HG02884 (cell line): Measurements from ENCODE around the gene CENPE.

ENCODE experiments used
- ATAC-seq: cut with Tn5 transposase; IDR thresholded peaks from one replicate; pipeline ENCODE4 v1.9.1; 2021; ENCODE audit warnings: mild to moderate bottlenecking, moderate library complexity; ENCODE audit not compliant: unreplicated experiment

CENPE gene

DNA sequence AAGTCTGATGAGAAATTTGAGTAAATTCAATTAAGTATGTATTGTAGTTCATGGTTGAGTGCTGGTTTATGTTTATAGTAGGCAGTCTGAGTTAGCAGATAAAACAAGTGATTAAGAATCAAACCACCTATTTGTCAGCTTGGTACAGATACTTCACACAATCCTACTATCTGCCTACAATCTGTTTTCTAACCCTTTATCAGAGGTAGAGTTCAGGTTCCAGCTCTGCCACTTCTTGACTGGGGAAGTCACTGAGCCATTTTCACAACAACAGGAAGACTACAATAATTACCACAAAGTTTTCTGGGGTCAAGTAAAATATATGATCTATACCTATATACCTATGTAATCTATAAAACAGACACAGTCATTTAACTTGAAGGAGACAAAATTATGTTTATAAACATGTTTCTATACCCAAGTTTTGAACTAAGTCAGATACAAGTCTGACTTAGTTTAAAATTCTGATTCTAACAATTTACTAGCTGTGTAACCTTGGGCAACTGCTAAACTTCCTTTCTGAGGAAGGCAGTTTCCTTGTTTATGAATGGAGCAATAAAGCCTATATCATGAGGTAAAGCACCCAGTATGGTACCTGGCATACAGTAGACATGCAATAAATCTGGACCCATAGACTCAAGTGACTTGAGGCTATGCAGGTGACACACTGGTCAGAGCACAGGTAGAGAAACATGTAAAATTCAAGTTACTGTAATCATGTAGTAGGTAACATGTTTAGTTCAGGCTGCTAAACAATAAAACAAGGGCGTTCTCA is 61.3 kb downstream of the CENPE start:
- no peak for ATAC-seq

DNA sequence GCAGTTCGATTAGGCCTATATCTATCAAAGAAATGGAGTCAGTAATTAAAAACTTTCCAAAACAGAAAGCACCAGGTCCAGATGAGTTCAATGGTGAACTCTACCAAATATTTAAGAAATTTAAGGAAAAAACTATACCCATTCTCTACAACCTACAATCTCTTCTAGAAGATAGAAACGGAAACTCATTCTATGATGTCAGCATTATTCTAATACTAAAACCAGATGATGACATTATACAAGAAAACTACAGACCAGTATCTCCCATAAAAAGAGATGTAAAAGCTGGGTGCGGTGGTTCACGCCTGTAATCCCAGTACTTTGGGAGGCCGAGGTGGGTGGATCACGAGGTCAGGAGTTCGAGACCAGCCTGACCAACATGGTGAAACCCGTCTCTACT is 69.0 kb downstream of the CENPE start:
- ATAC-seq, result no peak

DNA sequence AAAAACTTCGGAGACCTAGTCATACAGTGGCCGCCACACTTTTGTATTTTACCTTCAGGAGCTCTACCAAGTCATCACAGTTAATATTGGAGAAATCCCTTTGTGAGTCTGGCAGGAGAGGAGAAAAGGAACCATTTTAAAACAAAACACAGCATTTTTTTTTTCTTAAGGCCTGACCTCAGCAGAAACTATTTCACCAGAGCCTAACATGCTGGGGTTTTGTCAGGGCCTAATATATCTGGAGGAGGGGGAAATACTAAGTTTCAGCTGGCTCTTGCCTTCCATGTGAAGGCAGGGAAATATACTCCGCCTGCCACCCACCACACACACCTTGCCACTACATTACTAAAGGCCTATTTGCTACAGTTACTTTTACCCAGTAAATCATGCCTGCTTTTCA is 72.0 kb downstream of the CENPE start:
- no peak for ATAC-seq

DNA sequence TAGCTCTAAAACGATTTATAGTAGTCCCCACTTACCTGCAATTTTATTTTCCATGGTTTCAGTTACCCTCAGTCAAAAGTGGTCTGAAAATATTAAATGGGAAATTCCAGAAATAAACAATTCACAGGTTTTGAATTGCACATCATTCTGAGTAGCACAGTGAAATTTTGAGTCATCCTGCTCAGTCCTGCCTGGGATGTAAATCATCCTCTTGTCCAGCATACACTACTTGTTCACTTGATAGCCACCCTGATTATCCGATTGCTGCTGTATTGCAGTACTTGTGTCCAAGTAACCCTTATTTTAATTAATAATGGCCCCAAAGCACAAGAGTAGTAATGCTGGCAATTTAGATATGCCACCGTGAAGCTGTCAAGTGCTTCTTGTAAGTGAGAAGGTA is 75.0 kb downstream of the CENPE start:
- no peak for ATAC-seq

DNA sequence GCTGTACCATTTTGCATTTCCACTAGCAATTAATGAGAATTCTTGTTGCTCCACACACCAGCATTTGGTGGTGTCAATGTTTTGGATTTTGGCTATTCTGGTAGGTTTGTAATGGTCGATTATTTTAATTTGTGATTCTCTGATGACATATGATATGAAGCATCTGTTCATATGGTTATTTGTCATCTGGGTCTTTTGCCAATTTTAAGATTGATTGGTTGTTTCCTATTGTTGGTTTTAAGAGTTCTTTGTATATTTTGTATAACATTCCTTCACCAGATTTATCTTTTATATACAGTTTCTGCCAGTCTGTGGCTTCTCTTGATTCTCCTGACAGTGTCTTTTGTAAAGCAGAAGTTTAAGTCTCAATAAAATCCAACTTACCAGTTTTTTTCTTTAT is 80.0 kb downstream of the CENPE start:
- ATAC-seq, result no peak

DNA sequence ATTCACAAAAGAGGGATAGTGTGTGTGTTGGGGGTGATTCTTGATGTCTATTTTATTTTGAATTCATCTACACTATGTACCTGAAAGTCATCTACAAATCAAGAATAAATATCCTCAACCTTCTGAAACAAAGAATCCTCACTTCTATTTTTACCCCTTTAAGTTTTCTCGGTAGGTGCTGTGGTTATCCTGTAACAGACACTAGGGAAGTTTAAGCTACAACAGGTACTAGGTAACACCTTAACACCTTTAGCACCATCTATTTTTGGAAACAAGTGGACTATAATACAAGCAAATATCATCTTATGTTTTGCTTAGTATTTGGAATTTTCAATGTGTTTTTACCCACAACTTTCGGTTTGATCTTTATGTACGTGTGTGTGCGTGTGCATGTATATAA is 86.5 kb downstream of the CENPE start:
- no peak for ATAC-seq

DNA sequence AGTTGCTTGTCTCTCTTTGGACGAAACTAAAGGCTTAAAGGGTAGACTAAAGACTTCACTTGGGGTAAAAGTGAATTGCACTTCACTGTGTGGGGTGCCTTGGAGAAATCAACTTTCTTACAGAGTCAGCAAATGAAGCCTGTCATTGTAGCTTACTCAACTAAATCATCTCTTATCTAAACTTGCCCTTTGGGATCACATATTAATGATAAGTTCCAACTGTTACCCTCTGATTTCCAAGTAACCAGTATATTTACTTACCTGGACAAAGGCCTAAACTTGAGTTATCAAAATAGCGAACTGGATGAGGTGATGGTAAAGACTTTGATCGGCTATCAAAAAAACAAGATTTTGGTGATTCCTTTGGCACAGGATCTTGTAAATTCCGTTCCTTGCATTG is 89.6 kb downstream of the CENPE start:
- no peak for ATAC-seq

DNA sequence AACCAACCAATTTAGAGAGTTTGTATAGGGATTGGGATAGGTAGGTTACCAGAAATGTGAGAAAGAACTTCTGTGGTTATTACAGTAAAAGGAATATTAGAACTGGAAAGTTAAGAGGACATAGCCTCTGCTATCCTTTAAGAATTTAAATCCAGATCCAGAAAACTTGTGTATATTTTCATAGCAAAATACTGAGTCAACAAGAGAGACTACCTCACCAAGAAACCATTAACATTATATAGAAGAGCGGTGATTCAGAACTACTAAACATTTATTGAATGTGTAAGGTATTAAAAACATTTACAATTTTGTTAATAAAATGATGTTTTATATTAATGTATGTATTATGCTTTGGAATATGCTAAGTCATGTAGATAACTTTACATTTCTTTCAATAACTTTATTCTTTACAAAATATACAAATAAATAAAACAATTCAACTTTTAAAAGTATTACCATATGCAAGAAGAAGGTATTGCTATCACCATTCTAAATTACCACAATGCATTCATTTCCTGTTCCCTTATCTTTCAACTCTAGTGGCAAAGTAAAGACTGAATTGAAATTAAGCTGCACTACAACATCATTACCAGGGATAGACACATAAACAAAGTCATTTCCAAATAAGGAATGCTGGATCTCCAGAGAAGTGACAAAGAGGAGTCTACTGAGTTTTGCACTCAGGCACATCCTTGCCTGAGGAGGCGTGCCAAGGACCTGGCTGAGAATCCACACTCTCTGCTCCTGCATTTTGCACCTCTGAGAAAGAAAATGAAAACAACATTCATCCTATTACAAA is 92.4 kb downstream of the CENPE start:
- no peak for ATAC-seq

DNA sequence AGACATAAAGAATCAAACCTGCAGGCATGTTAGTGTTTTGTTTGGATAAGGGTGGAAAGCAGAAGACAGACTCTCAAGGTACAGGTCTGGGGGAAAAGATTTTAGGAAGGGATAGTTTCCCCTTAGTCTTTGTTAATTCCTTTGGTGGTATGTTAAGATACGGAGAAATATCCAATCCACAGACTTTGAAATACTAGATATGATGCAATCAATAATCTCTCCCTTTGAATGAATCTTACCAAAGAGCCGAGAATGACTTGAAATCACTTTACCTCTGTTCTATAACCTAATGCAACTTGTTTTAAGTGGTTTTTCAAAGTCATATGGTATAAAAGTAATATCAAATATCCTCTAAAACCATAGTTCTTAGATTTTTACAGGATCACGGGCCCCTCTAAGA is 93.3 kb downstream of the CENPE start:
- no peak for ATAC-seq

DNA sequence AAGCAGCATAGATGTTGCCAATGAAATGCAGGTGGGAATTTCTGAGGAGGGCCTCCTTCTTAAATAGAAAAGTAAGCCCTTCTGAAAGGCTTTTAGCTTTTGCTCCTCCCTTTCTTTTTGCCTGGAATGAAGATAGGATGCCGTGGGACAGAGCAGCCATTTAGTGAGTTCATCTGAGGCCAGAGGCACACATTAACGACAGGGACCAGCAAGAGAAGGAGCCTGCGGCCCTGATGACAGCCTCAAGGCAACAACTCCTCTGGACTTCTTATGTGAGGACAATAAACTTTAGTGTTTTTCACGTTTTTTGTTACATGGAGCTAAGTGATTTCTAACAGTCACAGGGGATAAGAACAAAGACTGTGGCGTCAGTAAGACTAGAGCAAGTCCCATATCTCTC is 97.5 kb downstream of the CENPE start:
- ATAC-seq, result no peak

DNA sequence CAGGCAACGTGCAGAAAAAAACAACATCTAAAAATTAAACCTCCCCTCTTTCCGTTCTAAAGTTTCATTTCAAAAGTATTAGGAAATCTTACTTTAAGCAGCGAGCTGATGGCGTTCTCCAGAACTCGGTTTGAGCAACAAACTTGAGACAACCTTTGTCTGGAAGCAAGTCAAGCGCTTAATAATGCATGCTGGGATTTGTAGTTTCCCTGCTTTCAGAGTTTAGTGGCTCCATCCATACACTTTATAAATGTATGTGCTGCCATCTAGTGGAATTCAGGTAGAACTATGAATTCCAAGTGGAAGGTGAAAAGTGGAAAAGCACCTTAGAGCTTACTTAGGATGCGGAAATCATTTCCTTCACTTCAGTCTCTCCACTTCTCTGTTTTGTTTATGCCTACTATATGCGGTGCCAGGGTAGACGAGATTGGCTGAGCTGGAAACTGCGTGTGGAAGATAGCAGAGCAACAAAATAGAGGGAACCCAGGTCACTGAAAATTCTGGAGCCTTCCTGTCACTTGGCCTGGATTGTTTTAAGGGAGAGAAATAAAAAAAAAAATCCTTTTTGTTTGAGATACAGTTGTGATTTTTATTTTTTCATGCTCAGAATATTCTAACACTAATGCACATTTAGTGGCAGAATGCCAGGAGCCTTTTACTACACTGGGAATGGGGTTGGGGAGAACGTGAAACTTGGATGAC is 98.3 kb downstream of the CENPE start, which contains the start of gene BDH2:
TSS of gene BDH2 (minus strand) at position 144 of the 702 bp plus-strand sequence. CDS start 3,580 bp downstream, outside the sequence.
- peak; percentile 96 for ATAC-seq

DNA sequence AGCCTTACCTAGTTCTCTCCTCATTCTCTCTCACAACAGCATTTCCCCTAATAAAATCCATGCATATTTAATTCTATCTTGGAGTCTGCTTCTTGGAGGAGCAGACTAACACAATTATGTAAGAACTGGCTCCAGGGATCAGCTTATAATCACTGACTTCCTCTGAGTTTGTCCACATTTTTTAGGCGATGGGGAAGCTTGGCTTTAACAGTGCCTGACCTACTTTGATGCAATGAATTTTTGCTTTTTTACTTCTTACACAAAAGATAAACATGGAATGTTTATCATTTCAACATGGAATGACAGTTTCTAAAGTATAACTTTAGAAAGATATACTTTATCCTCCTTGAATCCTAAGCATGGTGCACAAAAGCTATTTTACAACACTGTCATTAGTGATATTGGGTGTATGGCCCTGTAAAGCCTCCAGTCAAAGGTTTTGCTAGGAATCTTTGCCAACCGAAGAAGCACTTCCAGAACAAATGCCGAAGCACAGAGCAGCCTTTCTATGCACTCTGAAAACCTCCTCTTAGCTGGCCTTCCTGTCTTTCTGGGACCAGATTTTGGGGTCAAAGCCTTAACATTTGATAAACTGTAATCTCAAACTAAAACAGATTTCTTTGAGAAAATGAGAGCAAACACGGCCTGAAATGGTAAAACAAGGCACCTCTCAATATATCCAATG is 99.2 kb downstream of the CENPE start:
- ATAC-seq, result no peak

DNA sequence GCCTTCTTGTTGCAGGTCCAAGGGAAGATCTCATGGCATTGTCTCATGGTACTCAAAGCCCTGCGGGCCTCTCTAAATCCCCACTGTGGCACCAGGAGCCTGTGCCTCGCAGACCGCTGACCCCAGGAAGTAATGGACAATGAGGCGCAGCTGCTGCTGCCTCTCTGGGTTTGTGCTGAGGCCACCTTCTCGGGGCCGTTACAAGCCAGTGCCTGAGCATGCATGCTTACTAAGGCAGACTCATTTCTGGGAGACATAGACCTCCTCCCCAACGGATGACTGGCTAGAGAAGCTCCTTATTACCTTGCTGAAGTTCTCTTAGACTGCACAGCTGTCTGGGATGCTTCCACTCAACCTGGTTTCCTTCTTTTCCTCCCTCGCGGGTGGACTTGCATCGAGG is 99.8 kb downstream of the CENPE start:
- no peak for ATAC-seq

DNA sequence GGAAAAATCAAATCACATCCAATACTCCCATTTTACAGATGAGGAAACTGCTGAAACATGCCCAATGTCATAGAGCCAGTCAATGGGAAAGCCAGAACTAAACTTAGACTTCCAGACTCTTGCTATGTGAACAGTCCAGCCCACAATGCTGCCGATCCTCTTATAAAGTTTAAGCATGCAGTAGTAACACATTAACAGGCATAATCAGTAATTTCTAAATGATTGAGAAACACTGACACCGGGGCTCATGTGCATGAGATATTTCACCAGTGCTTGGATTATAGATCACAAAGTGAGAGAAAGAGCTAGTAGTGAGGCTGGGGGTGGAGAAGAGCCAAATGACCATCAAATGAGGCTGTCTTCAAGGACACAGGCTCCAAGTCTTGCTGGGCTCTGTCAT is 101.0 kb downstream of the CENPE start:
- no peak for ATAC-seq

DNA sequence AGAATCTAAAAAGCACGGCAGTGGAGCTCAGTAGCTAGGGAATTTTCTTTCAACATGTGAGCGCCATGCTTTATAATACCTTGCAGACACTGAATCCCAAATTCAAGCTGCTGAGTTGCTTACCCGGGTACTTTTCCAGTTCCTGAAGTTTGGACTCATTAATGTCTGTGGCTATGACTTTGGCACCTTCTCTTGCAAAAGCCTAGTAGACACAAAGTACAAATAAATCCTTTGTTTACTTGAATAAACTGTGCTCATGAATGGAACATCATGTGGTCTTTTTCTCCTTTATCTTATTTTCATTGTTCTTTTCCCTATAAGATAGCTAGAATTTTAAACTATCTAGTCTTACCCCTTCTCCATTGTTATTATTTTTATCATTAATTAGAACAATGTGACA is 103.1 kb downstream of the CENPE start:
- ATAC-seq, result no peak

DNA sequence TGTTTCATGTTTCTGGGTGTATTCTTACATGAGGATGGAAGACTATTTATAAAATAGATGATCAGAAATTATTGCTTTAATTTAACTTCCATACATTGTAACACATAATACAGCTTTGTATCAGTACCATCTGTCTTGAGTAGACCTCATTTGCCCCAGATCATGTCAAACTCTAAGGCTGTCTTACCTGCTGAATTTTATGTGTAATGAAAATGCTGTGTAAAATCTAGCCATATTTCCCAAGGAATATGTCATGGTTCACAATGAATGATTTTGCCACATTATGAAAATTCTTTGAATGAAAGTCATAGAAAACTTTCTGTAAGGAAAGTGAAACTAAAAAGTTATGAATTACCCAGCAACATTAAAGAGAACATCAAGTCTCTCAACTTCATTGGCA is 105.9 kb downstream of the CENPE start:
- ATAC-seq, result no peak

DNA sequence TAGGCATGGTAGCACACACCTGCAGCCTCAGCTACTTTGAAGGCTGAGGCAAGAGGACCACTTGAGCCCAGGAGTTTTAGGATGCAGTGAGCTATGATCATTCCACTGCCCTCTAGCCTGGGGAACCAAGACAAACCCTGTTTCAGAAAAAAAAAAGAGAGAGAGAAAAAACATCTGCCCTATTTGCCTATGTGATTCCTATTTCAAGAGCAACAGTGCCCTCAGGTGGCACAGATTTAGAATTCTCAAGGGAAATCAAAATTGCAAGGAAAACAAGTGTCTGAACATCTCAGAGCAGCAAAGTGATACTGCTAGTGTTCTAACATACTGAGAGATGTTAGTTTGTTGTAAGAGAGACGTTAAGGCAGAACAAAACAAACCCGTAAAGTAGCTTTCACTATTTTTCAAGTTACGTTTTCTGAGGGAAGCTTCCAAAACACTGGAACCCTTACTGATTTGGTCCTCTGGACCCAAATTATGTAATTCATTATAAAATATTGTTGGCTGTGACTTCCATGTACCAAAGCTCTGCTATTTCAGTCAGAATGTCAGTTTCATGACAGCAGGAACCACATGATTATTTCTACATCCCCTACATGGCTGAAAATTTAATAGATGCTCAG is 106.4 kb downstream of the CENPE start:
- peak; percentile 72 for ATAC-seq

DNA sequence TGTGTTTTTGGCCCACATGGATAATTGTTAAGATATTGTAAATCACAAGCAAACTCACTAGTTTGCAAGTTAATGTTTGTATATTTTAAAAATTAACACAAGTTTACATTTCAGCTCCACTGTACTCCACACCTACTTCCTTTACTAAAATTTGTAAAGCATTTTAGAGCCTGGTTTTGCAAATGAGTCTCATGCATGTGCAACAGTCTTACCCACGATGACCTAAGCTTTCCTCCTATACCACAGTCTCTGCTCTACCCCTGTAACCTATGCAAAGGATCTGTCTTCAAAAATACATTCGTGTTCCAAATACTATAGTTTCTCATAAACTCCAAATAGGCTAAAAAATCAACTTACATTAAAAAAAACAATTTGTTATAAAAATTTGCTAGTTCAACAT is 108.7 kb downstream of the CENPE start:
- no peak for ATAC-seq

DNA sequence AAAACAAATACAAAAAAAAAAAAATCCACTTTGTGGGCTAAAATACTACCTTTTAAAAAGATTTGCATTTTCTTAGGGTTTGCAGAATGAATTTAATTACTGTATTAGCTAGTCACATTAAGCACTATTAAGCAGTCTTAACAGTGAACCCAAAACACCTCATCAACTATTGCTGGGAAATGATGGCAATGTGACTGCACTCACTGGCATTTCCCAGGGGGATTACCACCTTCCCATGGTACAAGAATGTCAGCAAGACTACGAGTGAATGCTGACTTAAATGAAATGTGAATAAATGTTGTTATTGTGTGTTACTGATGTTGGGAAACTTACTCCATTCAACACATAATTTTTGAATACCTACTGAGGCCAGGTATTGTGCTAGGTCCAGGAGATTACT is 111.6 kb downstream of the CENPE start:
- ATAC-seq, result no peak

DNA sequence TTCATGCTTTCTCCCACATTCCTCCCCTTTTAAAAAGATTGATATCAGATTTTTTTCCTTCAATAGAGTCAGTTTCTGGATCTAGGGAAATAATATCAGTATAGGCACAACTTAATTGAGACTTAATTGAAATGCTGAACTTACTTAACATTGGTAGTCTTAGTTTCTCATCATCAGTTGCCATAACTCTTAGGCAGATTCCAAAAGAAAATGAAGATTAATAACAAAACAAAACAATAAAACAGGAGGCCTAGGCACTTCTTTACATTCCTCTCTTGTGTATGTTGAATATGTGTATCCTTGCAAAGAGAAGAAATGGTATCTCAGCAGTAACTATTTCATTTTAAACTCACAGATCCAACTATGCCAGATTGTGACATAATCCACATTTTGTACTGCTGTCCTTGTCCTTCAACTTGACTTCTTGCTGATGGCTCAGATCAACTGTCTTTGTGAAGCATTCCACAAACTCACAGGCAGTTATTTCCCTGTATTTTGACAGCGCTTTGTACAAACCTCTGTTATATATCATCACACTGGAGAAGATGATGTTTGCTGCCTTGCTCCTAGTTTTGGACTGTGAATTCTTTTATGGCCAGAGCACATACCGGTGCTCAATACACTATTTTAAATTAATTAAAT is 112.5 kb downstream of the CENPE start:
- no peak for ATAC-seq
